HepG2 (cell line): ENCODE data around the gene ZNF446. TPM values are rescaled to one million over a fixed set of nuclear protein-coding genes. Genes with fewer than 3 reads are reported as not detected.

Source experiments
- ARID3A ChIP-seq: IDR thresholded peaks from 2 replicates; pipeline ENCODE4 v1.6.1; 2012; ENCODE audit warnings: low read depth, low read length, improper control_type of control experiment
- BCL6 ChIP-seq: IDR thresholded peaks from 2 replicates; pipeline ENCODE4 v1.6.1; 2016; ENCODE audit warnings: missing genetic modification reagents, missing compliant biosample characterization
- BRCA1 ChIP-seq: sonication (generic); formaldehyde crosslinking; IDR thresholded peaks from 2 replicates; pipeline ENCODE4 v1.4.0; 2020; ENCODE audit warnings: missing genetic modification reagents
- CCDC6 ChIP-seq: sonication (generic); formaldehyde crosslinking; IDR thresholded peaks from 2 replicates; pipeline ENCODE4 v1.8.1; 2022; ENCODE audit warnings: mild to moderate bottlenecking, missing genetic modification reagents, moderate library complexity
- ESRRA ChIP-seq: sonication (generic); formaldehyde crosslinking; IDR thresholded peaks from 2 replicates; pipeline ENCODE4 v1.5.1; 2020; ENCODE audit warnings: mild to moderate bottlenecking, low read depth, missing genetic modification reagents
- FOXP1 ChIP-seq, 2 experiments: fragments of 450-650 bp in 1 of 2; IDR thresholded peaks; 2 replicates each; pipeline ENCODE4 v1.6.1; 2017 to 2018; ENCODE audit warnings: antibody characterized with exemption in 1 of 2
- JUN ChIP-seq: sonication (generic); formaldehyde crosslinking; IDR thresholded peaks from 2 replicates; pipeline ENCODE4 v1.4.0; 2020; ENCODE audit warnings: mild to moderate bottlenecking, missing genetic modification reagents
- MAFG ChIP-seq: sonication (generic); formaldehyde crosslinking; IDR thresholded peaks from 2 replicates; pipeline ENCODE4 v1.5.1; 2020; ENCODE audit warnings: mild to moderate bottlenecking, missing genetic modification reagents
- MEF2D ChIP-seq: sonication (generic); formaldehyde crosslinking; IDR thresholded peaks from 2 replicates; pipeline ENCODE4 v1.5.1; 2020; ENCODE audit warnings: mild to moderate bottlenecking, missing genetic modification reagents
- NKX3-1 ChIP-seq: sonication (generic); formaldehyde crosslinking; IDR thresholded peaks from 2 replicates; pipeline ENCODE4 v1.5.0; 2020; ENCODE audit warnings: missing genetic modification reagents
- NR2F1 ChIP-seq, 2 experiments: fragments of 450-650 bp in 1 of 2; formaldehyde crosslinking in 1 of 2; IDR thresholded peaks; 2 replicates each; pipeline versions ENCODE4 v1.5.0 to v1.6.1; 2016 to 2020; ENCODE audit warnings: mild to moderate bottlenecking in 1 of 2, missing compliant biosample characterization in 1 of 2, missing genetic modification reagents in 1 of 2, moderate library complexity in 1 of 2
- ONECUT2 ChIP-seq: sonication (generic); formaldehyde crosslinking; IDR thresholded peaks from 2 replicates; pipeline ENCODE4 v1.4.0; 2020; ENCODE audit warnings: missing genetic modification reagents
- PHF8 ChIP-seq: sonication (generic); formaldehyde crosslinking; IDR thresholded peaks from 2 replicates; pipeline ENCODE4 v1.5.0; 2020; ENCODE audit warnings: missing genetic modification reagents
- PLSCR1 ChIP-seq: sonication (generic); formaldehyde crosslinking; IDR thresholded peaks from 2 replicates; pipeline ENCODE4 v1.5.0; 2020; ENCODE audit warnings: missing genetic modification reagents, mild to moderate bottlenecking, borderline replicate concordance
- SMC3 ChIP-seq: IDR thresholded peaks from 2 replicates; pipeline ENCODE4 v1.6.1; 2011; ENCODE audit warnings: low read length, improper control_type of control experiment
- SNRNP70 ChIP-seq: fragments of 200-400 bp; formaldehyde crosslinking; IDR thresholded peaks from 2 replicates; pipeline ENCODE4 v1.6.1; 2017; ENCODE audit warnings: mild to moderate bottlenecking, low read depth, low read length, moderate library complexity
- SRSF4 ChIP-seq: fragments of 200-400 bp; formaldehyde crosslinking; IDR thresholded peaks from one replicate; pipeline ENCODE4 v1.6.1; 2018; ENCODE audit warnings: mild to moderate bottlenecking, low read depth, low read length, moderate library complexity; ENCODE audit not compliant: poor library complexity, severe bottlenecking
- SYNCRIP ChIP-seq: fragments of 200-400 bp; formaldehyde crosslinking; IDR thresholded peaks from 2 replicates; pipeline ENCODE4 v1.6.1; 2018; ENCODE audit warnings: mild to moderate bottlenecking, low read depth, low read length; ENCODE audit not compliant: insufficient read depth
- TBL1XR1 ChIP-seq: fragments of 150-350 bp; IDR thresholded peaks from 2 replicates; pipeline ENCODE4 v1.6.1; 2014; ENCODE audit warnings: borderline replicate concordance, low read length; ENCODE audit not compliant: partially characterized antibody
- TCF7L2 ChIP-seq: IDR thresholded peaks from 2 replicates; pipeline ENCODE4 v1.6.1; 2011; ENCODE audit warnings: mild to moderate bottlenecking, low read depth, low read length, moderate library complexity
- XRCC5 ChIP-seq: fragments of 200-400 bp; formaldehyde crosslinking; optimal IDR thresholded peaks from 2 replicates; pipeline ENCODE3; 2017; ENCODE audit warnings: mild to moderate bottlenecking, low read length
- ZFP36L2 ChIP-seq: sonication (generic); formaldehyde crosslinking; IDR thresholded peaks from 2 replicates; pipeline ENCODE4 v1.4.0; 2020; ENCODE audit warnings: missing genetic modification reagents
- ZNF253 ChIP-seq: sonication (generic); formaldehyde crosslinking; IDR thresholded peaks from 2 replicates; pipeline ENCODE4 v1.8.0; 2022; ENCODE audit warnings: mild to moderate bottlenecking, missing genetic modification reagents, borderline replicate concordance
- ZNF256 ChIP-seq: sonication (generic); formaldehyde crosslinking; conservative IDR thresholded peaks from 2 replicates; pipeline ENCODE4 v1.4.0; 2020; ENCODE audit warnings: missing genetic modification reagents
- ZNF329 ChIP-seq: sonication (generic); formaldehyde crosslinking; IDR thresholded peaks from 2 replicates; pipeline ENCODE4 v1.9.0; 2021; ENCODE audit warnings: low read depth, mild to moderate bottlenecking, missing genetic modification reagents
- ZNF337 ChIP-seq: sonication (generic); formaldehyde crosslinking; IDR thresholded peaks from 2 replicates; pipeline ENCODE4 v1.5.1; 2020; ENCODE audit warnings: missing genetic modification reagents, low read depth, mild to moderate bottlenecking, borderline replicate concordance
- ZNF570 ChIP-seq: sonication (generic); formaldehyde crosslinking; IDR thresholded peaks from 2 replicates; pipeline ENCODE4 v1.4.0; 2020; ENCODE audit warnings: mild to moderate bottlenecking, missing genetic modification reagents, borderline replicate concordance
- ZNF770 ChIP-seq: sonication (generic); formaldehyde crosslinking; IDR thresholded peaks from 2 replicates; pipeline ENCODE4 v1.5.0; 2020; ENCODE audit warnings: mild to moderate bottlenecking, missing genetic modification reagents
- polyA plus RNA-seq, 8 experiments: library from polyadenylated mRNA; depleted of rRNA in 3 of 8; stranded (reverse) in 7 of 8; unstranded in 1 of 8; fragments of >200 nt; fragmentation: Illumina TruSeq in 4 of 8; extraction: Trizol in 4 of 8; gene quantifications; 2 replicates each; pipeline versions ENCODE4 v1.2.1 to v1.2.3, GENCODE V29; 2011 to 2016; ENCODE audit warnings: low read depth in 4 of 8, missing spikeins in 1 of 8, mixed read lengths in 1 of 8; ENCODE audit not compliant: insufficient read depth in 1 of 8
- total RNA-seq, 5 experiments: library from RNA; depleted of rRNA; stranded (reverse); fragments of >200 nt; fragmentation: Illumina TruSeq; extraction: Trizol; gene quantifications; 2 replicates each; pipeline ENCODE4 v1.2.3, GENCODE V29; 2016; ENCODE audit warnings: low read depth in 1 of 5

Gene ZNF446
- total and polyA plus RNA-seq, 2 of the 13 experiments (the other 11 are each of a cell fraction or from before 2014, with no cell fraction given): 3.0 to 3.6 TPM

GRCh38 chr19:58510084-58510862, 34.1 kb downstream of the ZNF446 start (continued):
- TF ChIP-seq NKX3-1 (CRISPR knock-in tag) (no peak), ZNF770 (CRISPR knock-in tag) (peak; percentile 91), SRSF4 (no peak), PHF8 (CRISPR knock-in tag) (no peak), ZNF329 (CRISPR knock-in tag) (no peak), CCDC6 (CRISPR knock-in tag) (no peak), PLSCR1 (CRISPR knock-in tag) (no peak), FOXP1 (IDR thresholded peaks at IDR 0.05) (peak; percentile 18; the same call in 1 of the 2 replicates), FOXP1 (CRISPR knock-in tag; IDR thresholded peaks at IDR 0.05) (peak; percentile 63), ONECUT2 (CRISPR knock-in tag) (no peak), MEF2D (CRISPR knock-in tag) (no peak), NR2F1 (CRISPR knock-in tag; IDR thresholded peaks at IDR 0.05) (peak; percentile 62 to 85), JUN (no peak), TBL1XR1 (peak; percentile 86), SMC3 (no peak), SYNCRIP (no peak), ZFP36L2 (CRISPR knock-in tag) (no peak), ZNF570 (CRISPR knock-in tag) (no peak), XRCC5 (no peak), SNRNP70 (no peak), ZNF256 (CRISPR knock-in tag) (no peak), ESRRA (no peak), MAFG (CRISPR knock-in tag) (no peak), BCL6 (CRISPR knock-in tag) (peak; percentile 73), ZNF337 (CRISPR knock-in tag) (no peak), ZNF253 (CRISPR knock-in tag) (no peak), ARID3A (peak; percentile 45; the same call in 1 of the 2 replicates), TCF7L2 (no peak), BRCA1 (CRISPR knock-in tag) (no peak)
